ENCODE results near the gene CACNB2. TPM values are rescaled to one million over a fixed set of nuclear protein-coding genes. Genes with fewer than 3 reads are reported as not detected.

The CACNB2 gene
- total and polyA plus RNA-seq, 2 experiments from 2014 or later = 4.6 to 5.3 TPM

GRCh38 chr10:18539335-18539734 lies 399.1 kb downstream of the CACNB2 start:
- Histone ChIP-seq H3K36me3 (replicated peaks; ENCODE audit: insufficient read depth, low read depth) (no peaks in the 10 kb centered on the region), H4K20me1 (ENCODE audit: insufficient read depth, poor library complexity, severe bottlenecking) (no peaks in the 10 kb centered on the region)

GRCh38 chr10:18540195-18540594 lies 400.0 kb downstream of the CACNB2 start:
- Histone ChIP-seq H3K4me3 (no peak overlapping the region), H3K27ac (no peak overlapping the region), H4K20me1 (ENCODE audit: insufficient read depth, poor library complexity, severe bottlenecking) (no peaks in the 10 kb centered on the region), H3K9me3 (ENCODE audit: low read depth) (no peaks in the 10 kb centered on the region), H3K4me1 (ENCODE audit: insufficient read depth) (no peaks in the 10 kb centered on the region), H3K79me2 (no peaks in the 10 kb centered on the region), H3K9me2 (replicated peaks; ENCODE audit: insufficient read depth) (no peaks in the 10 kb centered on the region), H3K27me3 (no peaks in the 10 kb centered on the region), H3K4me2 (no peak overlapping the region), H2AFZ (no peak overlapping the region), H3K36me3 (replicated peaks; ENCODE audit: insufficient read depth, low read depth) (no peaks in the 10 kb centered on the region)
- TF ChIP-seq EZH2 (IDR thresholded peaks at IDR 0.05; ENCODE audit: borderline replicate concordance) (no peak), EZH2phosphoT487 (IDR thresholded peaks at IDR 0.05; ENCODE audit: low read depth, severe bottlenecking, unreplicated experiment) (no peak), CTCF (IDR thresholded peaks at IDR 0.05; ENCODE audit: poor library complexity) (no peak)
- DNase-seq (ENCODE audit: low spot score) = no peak

More at GRCh38 chr10:18539335-18539734, 399.1 kb downstream of the CACNB2 start:
- no peak for DNase-seq (ENCODE audit: low spot score)
- no peaks in the 10 kb centered on the region for H3K9me3 ChIP-seq (ENCODE audit: low read depth)
- no peaks in the 10 kb centered on the region for H3K4me1 ChIP-seq (ENCODE audit: insufficient read depth)
- TF ChIP-seq CTCF (IDR thresholded peaks at IDR 0.05; ENCODE audit: poor library complexity) (no peak), EZH2phosphoT487 (IDR thresholded peaks at IDR 0.05; ENCODE audit: low read depth, severe bottlenecking, unreplicated experiment) (no peak), EZH2 (IDR thresholded peaks at IDR 0.05; ENCODE audit: borderline replicate concordance) (no peak)
- H3K79me2 ChIP-seq = no peaks in the 10 kb centered on the region
- H2AFZ ChIP-seq = no peak overlapping the region
- H3K4me2 ChIP-seq = no peak overlapping the region
- WGBS (ENCODE audit: low lambda C conversion rate, missing lambda C conversion rate) = 93% methylated on average over 22 of the region's 22 CpGs
- H3K27me3 ChIP-seq = no peaks in the 10 kb centered on the region
- H3K27ac ChIP-seq = no peak overlapping the region
- H3K9me2 ChIP-seq (replicated peaks; ENCODE audit: insufficient read depth) = no peaks in the 10 kb centered on the region
- H3K4me3 ChIP-seq = no peak overlapping the region

DNA sequence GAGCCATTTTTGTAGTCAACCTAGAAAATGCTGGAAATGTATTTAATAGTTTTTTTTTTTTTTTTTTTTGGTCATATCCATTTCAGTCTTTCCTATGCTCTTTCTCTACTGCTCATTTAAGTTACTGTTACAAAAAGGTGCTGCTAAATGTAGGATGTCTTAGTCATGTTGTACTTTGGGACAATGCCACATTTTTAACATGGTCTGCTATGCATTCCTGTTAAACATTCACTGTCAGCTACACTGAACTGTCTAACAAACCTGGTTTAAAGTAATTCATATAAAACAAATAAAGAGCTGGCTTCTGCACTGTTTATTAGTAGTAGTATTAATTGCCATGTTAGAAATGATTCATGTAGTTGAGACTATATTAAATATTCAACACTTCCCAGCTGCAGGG lies 402.6 kb downstream of the CACNB2 start:
- Histone ChIP-seq H3K4me1 (ENCODE audit: insufficient read depth) (no peaks in the 10 kb centered on the region), H3K4me2 (no peak overlapping the region), H3K9me2 (replicated peaks; ENCODE audit: insufficient read depth) (no peaks in the 10 kb centered on the region), H2AFZ (no peak overlapping the region), H3K27me3 (no peaks in the 10 kb centered on the region), H3K9me3 (ENCODE audit: low read depth) (no peaks in the 10 kb centered on the region), H4K20me1 (ENCODE audit: insufficient read depth, poor library complexity, severe bottlenecking) (no peaks in the 10 kb centered on the region), H3K27ac (no peak overlapping the region), H3K36me3 (replicated peaks; ENCODE audit: insufficient read depth, low read depth) (no peaks in the 10 kb centered on the region), H3K79me2 (no peaks in the 10 kb centered on the region), H3K4me3 (no peak overlapping the region)
- TF ChIP-seq CTCF (IDR thresholded peaks at IDR 0.05; ENCODE audit: poor library complexity) (no peak), EZH2phosphoT487 (IDR thresholded peaks at IDR 0.05; ENCODE audit: low read depth, severe bottlenecking, unreplicated experiment) (no peak), EZH2 (IDR thresholded peaks at IDR 0.05; ENCODE audit: borderline replicate concordance) (no peak)
- no peak for DNase-seq (ENCODE audit: low spot score)

Data from hepatocyte (in vitro differentiated cells).